Uterus (tissue), 2 donors: ENCODE data around the gene IGLL1.

Experiments
- POLR2A ChIP-seq, 2 donors: fragments of 450-650 bp; IDR thresholded peaks; one replicate each; pipeline ENCODE4 v1.6.1; 2016; ENCODE audit warnings: antibody characterized with exemption in 2 of 2, mild to moderate bottlenecking in 1 of 2, moderate library complexity in 1 of 2
- TF ChIP-seq, protein P1 (sequence below), 4 experiments: fragments of 200-600 bp in 2 of 4; fragments of 450-650 bp in 2 of 4; sonication (generic) in 2 of 4; IDR thresholded peaks; one replicate each; pipeline ENCODE4 v1.5.1; 2016 to 2019; ENCODE audit warnings: antibody characterized with exemption in 4 of 4, mild to moderate bottlenecking in 2 of 4, moderate library complexity in 1 of 4

DNA sequence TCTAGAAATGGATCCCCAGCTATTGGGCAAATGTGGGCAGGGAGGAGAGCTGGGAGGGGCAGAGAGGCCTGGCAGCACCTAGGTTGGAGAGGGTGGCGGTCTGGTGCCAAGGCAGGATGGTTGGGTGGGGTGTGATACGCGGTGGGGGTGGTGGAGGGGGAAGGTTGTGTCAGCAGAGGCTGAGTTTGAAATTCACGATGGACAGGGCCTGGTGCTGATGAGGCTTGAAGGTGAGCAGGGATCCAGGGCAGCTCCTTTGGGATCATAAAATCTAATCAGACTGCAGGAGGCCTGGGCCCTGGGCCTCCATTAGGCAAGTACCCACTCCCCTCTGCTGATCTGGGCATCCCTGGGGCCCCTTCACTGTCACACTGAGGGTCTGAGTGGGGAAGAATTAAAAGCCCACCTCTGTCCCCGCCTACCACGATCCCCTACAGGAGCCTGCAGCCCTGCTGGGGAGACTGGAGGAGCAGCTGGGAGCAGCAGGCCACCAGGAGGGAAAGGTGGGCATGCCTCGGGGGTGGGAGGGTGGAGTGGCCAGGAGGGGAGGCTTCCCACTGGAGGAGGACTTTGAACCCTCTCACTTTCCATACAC is 24.0 kb downstream of the IGLL1 start:
- TF ChIP-seq, protein P1, sequence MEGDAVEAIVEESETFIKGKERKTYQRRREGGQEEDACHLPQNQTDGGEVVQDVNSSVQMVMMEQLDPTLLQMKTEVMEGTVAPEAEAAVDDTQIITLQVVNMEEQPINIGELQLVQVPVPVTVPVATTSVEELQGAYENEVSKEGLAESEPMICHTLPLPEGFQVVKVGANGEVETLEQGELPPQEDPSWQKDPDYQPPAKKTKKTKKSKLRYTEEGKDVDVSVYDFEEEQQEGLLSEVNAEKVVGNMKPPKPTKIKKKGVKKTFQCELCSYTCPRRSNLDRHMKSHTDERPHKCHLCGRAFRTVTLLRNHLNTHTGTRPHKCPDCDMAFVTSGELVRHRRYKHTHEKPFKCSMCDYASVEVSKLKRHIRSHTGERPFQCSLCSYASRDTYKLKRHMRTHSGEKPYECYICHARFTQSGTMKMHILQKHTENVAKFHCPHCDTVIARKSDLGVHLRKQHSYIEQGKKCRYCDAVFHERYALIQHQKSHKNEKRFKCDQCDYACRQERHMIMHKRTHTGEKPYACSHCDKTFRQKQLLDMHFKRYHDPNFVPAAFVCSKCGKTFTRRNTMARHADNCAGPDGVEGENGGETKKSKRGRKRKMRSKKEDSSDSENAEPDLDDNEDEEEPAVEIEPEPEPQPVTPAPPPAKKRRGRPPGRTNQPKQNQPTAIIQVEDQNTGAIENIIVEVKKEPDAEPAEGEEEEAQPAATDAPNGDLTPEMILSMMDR (IDR thresholded peaks at IDR 0.05) = no peak
- no peak for TF ChIP-seq POLR2A (IDR thresholded peaks at IDR 0.05)
